Transverse colon (tissue), 4 donors: ENCODE measurements around the gene ARFGEF2. TPM values are rescaled to one million over a fixed set of nuclear protein-coding genes. Genes with fewer than 3 reads are reported as not detected.

Experiments
- DNase-seq: peaks from one replicate; pipeline ENCODE4 v3.0.0-alpha.2; 2019
- H3K27ac ChIP-seq, 4 donors: fragments of 200-600 bp; sonication (generic); 2 replicates each; pipeline ENCODE4 v1.5.1; 2016 to 2018; ENCODE audit warnings: inconsistent platforms in 4 of 4
- H3K27me3 ChIP-seq: fragments of 200-600 bp; sonication (generic); 2 replicates; pipeline ENCODE4 v1.5.1; 2017; ENCODE audit warnings: inconsistent platforms
- H3K36me3 ChIP-seq, 4 donors: fragments of 200-600 bp; sonication (generic); 2 replicates each; pipeline ENCODE4 v1.5.1; 2017 to 2019; ENCODE audit warnings: inconsistent platforms in 4 of 4
- H3K4me1 ChIP-seq, 4 donors: fragments of 200-600 bp; sonication (generic); 2 replicates each; pipeline ENCODE4 v1.5.1; 2017 to 2020; ENCODE audit warnings: inconsistent platforms in 4 of 4
- H3K4me3 ChIP-seq, 4 donors: fragments of 200-600 bp; sonication (generic); 1 replicate in 1 of 4; 2 replicates in 3 of 4; pipeline versions ENCODE4 v1.5.1 to v1.6.1; 2017 to 2019; ENCODE audit warnings: inconsistent platforms in 4 of 4
- H3K9me3 ChIP-seq, 2 donors: fragments of 200-600 bp; sonication (generic); 2 replicates each; pipeline ENCODE4 v1.5.1; 2017 to 2019; ENCODE audit warnings: inconsistent platforms in 2 of 2
- EP300 ChIP-seq: sonication (generic); formaldehyde crosslinking; IDR thresholded peaks from one replicate; pipeline ENCODE4 v1.6.1; 2017; ENCODE audit warnings: antibody characterized with exemption, low read depth
- POLR2A ChIP-seq: fragments of 450-650 bp; IDR thresholded peaks from one replicate; pipeline ENCODE4 v1.6.1; 2016; ENCODE audit warnings: antibody characterized with exemption, mild to moderate bottlenecking, moderate library complexity
- POLR2AphosphoS5 ChIP-seq, 3 donors: sonication (generic); formaldehyde crosslinking; IDR thresholded peaks; one replicate each; pipeline ENCODE4 v1.6.1; 2016; ENCODE audit warnings: antibody characterized with exemption in 3 of 3
- WGBS, 2 donors: methylation state at CpG; one replicate each; pipeline ENCODE4 v1.1.5; 2018; ENCODE audit warnings: low coverage in 1 of 2; 5-methylcytosine and 5-hydroxymethylcytosine counted together
- in situ Hi-C, 4 donors: fragments of 200-750 bp; cut with MboI; loops; one replicate each; pipeline versions ENCODE4 v1.15.0 to v1.15.1; 2017; ENCODE audit warnings: low sequenced_read_pairs in 3 of 4, low pct_ligation_motif_present in 1 of 4, low pct_unique_long_range_greater_than_20kb in 1 of 4
- intact Hi-C: fragments of 100-400 bp; cut with DNase I; formaldehyde crosslinking; loops from one replicate; pipeline ENCODE4 v1.15.1; 2023; ENCODE audit warnings: low total_unique reads
- total RNA-seq, 4 donors: library from RNA; depleted of rRNA; stranded (reverse); fragments of >200 nt; gene quantifications; one replicate each; pipeline ENCODE4 v1.1.0, GENCODE V29; 2016
- TF ChIP-seq, protein P1 (sequence below), 5 experiments: fragments of 200-600 bp in 3 of 5; fragments of 450-650 bp in 2 of 5; sonication (generic) in 3 of 5; IDR thresholded peaks; 1 replicate in 2 of 5; 2 replicates in 3 of 5; pipeline ENCODE4 v1.5.1; 2016 to 2017; ENCODE audit warnings: antibody characterized with exemption in 5 of 5, inconsistent platforms in 3 of 5, mild to moderate bottlenecking in 2 of 5, moderate library complexity in 1 of 5

The ARFGEF2 gene
- total RNA-seq, 4 donors from 2014 or later = 52.5 to 69.5 (median 68.5) TPM

DNA sequence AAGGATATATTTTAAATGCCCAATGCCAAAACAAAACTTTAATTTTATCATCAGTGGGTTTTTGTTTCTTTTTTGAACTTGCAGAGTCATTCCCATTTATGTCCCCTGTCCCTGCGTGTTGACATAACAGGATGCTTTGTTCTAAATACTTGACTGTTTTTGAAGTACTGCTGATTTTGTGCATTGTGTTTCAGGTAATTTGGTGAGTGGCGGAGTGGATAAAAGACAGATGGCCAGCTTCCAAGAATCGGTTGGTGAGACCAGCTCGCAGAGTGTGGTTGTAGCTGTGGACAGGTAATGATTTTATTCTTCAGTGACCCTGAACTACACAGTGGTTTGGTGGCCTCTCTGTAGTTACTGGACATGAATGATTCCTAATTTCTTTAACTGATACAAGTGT, 74.1 kb downstream of the ARFGEF2 start:
- 82 to 85% methylated on average over 4 of the region's 4 CpGs for WGBS, 2 donors
- Histone ChIP-seq H3K27me3 (no peaks in the 10 kb centered on the region), H3K27ac (no peak overlapping the region), H3K4me3 (no peak overlapping the region), H3K9me3 (no peaks in the 10 kb centered on the region), H3K4me1 (no peaks in the 10 kb centered on the region), H3K36me3 (peaks cover 0 to 97% (median 45%) of the 10 kb centered on the region in 4 donors)
- intact Hi-C loops (no loop called here), in situ Hi-C loops (no loop called here)
- no peak for DNase-seq
- TF ChIP-seq EP300 (no peak), POLR2A (no peak), POLR2AphosphoS5 (IDR thresholded peaks at IDR 0.05) (no peak)
- TF ChIP-seq, protein P1, sequence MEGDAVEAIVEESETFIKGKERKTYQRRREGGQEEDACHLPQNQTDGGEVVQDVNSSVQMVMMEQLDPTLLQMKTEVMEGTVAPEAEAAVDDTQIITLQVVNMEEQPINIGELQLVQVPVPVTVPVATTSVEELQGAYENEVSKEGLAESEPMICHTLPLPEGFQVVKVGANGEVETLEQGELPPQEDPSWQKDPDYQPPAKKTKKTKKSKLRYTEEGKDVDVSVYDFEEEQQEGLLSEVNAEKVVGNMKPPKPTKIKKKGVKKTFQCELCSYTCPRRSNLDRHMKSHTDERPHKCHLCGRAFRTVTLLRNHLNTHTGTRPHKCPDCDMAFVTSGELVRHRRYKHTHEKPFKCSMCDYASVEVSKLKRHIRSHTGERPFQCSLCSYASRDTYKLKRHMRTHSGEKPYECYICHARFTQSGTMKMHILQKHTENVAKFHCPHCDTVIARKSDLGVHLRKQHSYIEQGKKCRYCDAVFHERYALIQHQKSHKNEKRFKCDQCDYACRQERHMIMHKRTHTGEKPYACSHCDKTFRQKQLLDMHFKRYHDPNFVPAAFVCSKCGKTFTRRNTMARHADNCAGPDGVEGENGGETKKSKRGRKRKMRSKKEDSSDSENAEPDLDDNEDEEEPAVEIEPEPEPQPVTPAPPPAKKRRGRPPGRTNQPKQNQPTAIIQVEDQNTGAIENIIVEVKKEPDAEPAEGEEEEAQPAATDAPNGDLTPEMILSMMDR (IDR thresholded peaks at IDR 0.05) = no peak

- Histone ChIP-seq H3K9me3 (no peaks in the 10 kb centered on the region), H3K4me1 (no peaks in the 10 kb centered on the region), H3K4me3 (no peak overlapping the region), H3K36me3 (peaks cover 0 to 57% (median 28%) of the 10 kb centered on the region in 4 donors), H3K27ac (no peak overlapping the region), H3K27me3 (no peaks in the 10 kb centered on the region)
- intact Hi-C loops (no loop called here), in situ Hi-C loops (no loop called here)
- WGBS, 2 donors = 74 to 80% methylated on average over 2 to 3 of the region's 3 CpGs
- DNase-seq = no peak
- TF ChIP-seq EP300 (no peak), POLR2AphosphoS5 (IDR thresholded peaks at IDR 0.05) (no peak), POLR2A (no peak)
- TF ChIP-seq, protein P1 (IDR thresholded peaks at IDR 0.05) = no peak
Observed at GRCh38 chr20:48999890-49000870, 78.7 kb downstream of the ARFGEF2 start.

- in situ Hi-C loops (no loop called here), intact Hi-C loops (no loop called here)
- H3K9me3 ChIP-seq = no peaks in the 10 kb centered on the region
- H3K27ac ChIP-seq = no peak overlapping the region
- no peak for TF ChIP-seq POLR2AphosphoS5 (IDR thresholded peaks at IDR 0.05)
- TF ChIP-seq EP300 = no peak
- TF ChIP-seq, protein P1 (IDR thresholded peaks at IDR 0.05) = no peak
- TF ChIP-seq POLR2A = no peak
- peaks cover 0 to 57% (median 28%) of the 10 kb centered on the region in 4 donors for H3K36me3 ChIP-seq
- no peak for DNase-seq
- WGBS, 2 donors = 88 to 95% methylated on average over 1 to 7 of the region's 7 CpGs
- no peaks in the 10 kb centered on the region for H3K4me1 ChIP-seq
- no peak overlapping the region for H3K4me3 ChIP-seq
- no peaks in the 10 kb centered on the region for H3K27me3 ChIP-seq
Observed at GRCh38 chr20:49001741-49002140, 80.2 kb downstream of the ARFGEF2 start.

DNA sequence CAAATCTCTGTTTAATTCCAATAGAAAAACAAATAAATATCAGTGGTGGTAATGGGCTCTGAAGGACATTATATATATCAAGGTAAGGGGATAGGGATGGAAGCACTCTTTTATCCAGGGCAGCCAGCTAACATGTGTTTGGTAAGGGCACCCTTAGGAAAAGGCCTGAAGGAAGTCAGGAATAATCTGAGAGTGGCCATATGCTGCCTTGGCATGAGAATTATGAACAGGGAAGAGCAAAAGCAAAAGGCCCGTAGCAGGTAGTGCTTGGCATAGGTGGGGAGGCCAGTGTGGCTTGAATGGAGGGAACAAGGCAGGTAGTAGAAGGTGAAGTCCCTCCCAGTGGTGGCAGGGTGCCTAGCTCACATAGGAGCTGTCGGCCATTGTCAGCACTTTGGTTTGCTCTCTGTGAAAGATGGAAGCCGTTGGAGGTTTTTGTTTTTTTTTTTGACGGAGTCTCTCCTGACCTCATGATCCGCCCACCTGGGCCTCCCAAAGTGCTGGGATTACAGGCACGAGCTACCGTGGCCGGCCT, 85.0 kb downstream of the ARFGEF2 start:
- Histone ChIP-seq H3K4me3 (no peak overlapping the region), H3K9me3 (no peaks in the 10 kb centered on the region), H3K36me3 (peaks cover 0 to 49% (median 21%) of the 10 kb centered on the region in 4 donors), H3K27me3 (no peaks in the 10 kb centered on the region), H3K4me1 (no peaks in the 10 kb centered on the region), H3K27ac (no peak overlapping the region)
- 87% methylated on average over 8 of the region's 8 CpGs; no CpG with 5 or more reads in 1 of the 2 donors for WGBS, 2 donors
- TF ChIP-seq POLR2A = no peak
- TF ChIP-seq EP300 = no peak
- TF ChIP-seq, protein P1 (IDR thresholded peaks at IDR 0.05) = no peak
- TF ChIP-seq POLR2AphosphoS5 (IDR thresholded peaks at IDR 0.05) = no peak
- intact Hi-C loops (no loop called here), in situ Hi-C loops (no loop called here)
- DNase-seq = no peak
